Panc1 (cell line): ENCODE results near the gene NGEF.

Experiments used
- POLR2AphosphoS5 ChIP-seq: IDR thresholded peaks from 2 replicates; pipeline ENCODE4 v1.6.1; 2012; ENCODE audit warnings: mild to moderate bottlenecking, low read depth, low read length, moderate library complexity
- TF ChIP-seq, protein P1 (sequence below): fragments of 450-650 bp; IDR thresholded peaks from 2 replicates; pipeline ENCODE4 v1.5.1; 2017; ENCODE audit warnings: mild to moderate bottlenecking

DNA sequence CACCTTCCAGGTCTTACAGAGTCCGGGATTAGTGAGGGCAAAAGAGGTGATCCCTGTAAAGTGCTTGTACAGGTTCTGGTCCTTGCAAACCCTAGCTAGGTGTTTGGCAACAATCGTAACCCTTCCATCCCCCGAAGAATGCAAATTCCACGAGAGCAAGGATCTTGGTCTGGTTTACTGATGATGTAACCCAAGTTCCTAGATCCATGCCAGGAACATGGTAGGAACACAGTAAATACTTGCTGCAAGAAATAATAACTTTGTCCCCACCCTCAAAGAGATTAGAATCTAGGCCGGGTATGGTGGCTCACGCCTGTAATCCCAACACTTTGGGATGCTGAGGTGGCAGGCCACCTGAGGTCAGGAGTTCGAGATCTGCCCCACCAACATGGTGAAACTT lies 12.7 kb upstream of the NGEF start:
- TF ChIP-seq, protein P1, sequence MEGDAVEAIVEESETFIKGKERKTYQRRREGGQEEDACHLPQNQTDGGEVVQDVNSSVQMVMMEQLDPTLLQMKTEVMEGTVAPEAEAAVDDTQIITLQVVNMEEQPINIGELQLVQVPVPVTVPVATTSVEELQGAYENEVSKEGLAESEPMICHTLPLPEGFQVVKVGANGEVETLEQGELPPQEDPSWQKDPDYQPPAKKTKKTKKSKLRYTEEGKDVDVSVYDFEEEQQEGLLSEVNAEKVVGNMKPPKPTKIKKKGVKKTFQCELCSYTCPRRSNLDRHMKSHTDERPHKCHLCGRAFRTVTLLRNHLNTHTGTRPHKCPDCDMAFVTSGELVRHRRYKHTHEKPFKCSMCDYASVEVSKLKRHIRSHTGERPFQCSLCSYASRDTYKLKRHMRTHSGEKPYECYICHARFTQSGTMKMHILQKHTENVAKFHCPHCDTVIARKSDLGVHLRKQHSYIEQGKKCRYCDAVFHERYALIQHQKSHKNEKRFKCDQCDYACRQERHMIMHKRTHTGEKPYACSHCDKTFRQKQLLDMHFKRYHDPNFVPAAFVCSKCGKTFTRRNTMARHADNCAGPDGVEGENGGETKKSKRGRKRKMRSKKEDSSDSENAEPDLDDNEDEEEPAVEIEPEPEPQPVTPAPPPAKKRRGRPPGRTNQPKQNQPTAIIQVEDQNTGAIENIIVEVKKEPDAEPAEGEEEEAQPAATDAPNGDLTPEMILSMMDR = no peak
- TF ChIP-seq POLR2AphosphoS5 = no peak
